Right renal cortex interstitium (tissue), 3 donors: Measurements from ENCODE around the gene OR13G1. TPM values are rescaled to one million over a fixed set of nuclear protein-coding genes. Genes with fewer than 3 reads are reported as not detected.
"Not testable (repeated sequence)": the region's sequence is repeated elsewhere in the genome, so short reads cannot be mapped to it uniquely, and the experiment has no call there.

ENCODE experiments used
- DNase-seq, 3 donors: peaks; one replicate each; pipeline ENCODE4 v3.0.0-alpha.2; 2013; ENCODE audit warnings: low read depth in 3 of 3, low spot score in 2 of 3
- polyA plus RNA-seq, 3 donors: library from polyadenylated mRNA; unstranded; fragments of 120-200 nt; gene quantifications; one replicate each; pipeline ENCODE4 v1.2.1, GENCODE V29; 2013; ENCODE audit not compliant: insufficient read length in 3 of 3

The OR13G1 gene, protein sequence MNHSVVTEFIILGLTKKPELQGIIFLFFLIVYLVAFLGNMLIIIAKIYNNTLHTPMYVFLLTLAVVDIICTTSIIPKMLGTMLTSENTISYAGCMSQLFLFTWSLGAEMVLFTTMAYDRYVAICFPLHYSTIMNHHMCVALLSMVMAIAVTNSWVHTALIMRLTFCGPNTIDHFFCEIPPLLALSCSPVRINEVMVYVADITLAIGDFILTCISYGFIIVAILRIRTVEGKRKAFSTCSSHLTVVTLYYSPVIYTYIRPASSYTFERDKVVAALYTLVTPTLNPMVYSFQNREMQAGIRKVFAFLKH
- polyA plus RNA-seq, result not detected

DNA sequence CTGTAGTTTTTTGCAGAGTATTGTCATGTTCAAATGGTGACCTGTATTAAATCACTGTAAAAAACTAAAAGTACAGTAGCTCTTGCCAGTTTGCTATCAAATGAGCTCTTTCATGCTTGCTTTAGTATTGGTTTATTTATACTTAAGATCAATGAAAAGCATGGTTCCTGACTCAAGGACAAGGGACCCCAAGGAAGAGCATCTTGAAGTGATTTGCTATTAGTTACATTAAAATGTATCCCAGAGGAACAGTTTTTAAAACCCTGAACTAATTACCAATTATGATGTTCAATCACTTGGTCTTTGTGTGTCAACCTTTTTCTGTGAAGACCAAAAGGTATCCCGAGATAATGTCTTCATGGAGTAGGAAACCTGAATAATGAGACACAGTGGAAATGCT, at the start of gene OR13G1:
Gene OR13G1 (minus strand): TSS at position 101 of the 400 bp plus-strand sequence. CDS start 6,698 bp downstream, outside the sequence.
- no peak for DNase-seq

- no peak for DNase-seq
Observed at GRCh38 chr1:247721222-247721621, 41.7 kb upstream of the OR13G1 start.

- no peak for DNase-seq
Observed at GRCh38 chr1:247716546-247716945, 37.0 kb upstream of the OR13G1 start, which contains the start of gene OR6F1. Gene OR6F1, minus strand, starts transcription at chr1:247716646. Its CDS starts 3,891 bp downstream, at chr1:247712755.

DNA sequence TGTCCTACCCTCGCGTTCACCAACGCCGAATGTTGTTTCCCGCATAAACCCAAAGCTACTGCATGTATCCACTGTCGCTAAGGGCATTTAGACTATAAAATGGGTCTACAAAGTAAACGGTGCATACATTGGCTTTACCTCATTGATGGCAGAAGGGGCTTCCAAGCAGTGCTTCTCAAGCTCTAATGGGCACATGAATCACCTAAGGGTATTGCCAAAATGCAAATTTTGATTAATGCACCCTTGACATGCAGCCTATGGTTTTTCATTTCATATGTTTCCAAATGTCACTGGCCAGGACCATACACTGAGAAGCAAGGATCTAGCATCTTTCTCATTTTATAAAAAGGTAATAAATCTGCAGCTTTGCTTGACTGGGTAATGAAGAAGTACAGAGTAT, 34.2 kb upstream of the OR13G1 start:
- no peak for DNase-seq

DNA sequence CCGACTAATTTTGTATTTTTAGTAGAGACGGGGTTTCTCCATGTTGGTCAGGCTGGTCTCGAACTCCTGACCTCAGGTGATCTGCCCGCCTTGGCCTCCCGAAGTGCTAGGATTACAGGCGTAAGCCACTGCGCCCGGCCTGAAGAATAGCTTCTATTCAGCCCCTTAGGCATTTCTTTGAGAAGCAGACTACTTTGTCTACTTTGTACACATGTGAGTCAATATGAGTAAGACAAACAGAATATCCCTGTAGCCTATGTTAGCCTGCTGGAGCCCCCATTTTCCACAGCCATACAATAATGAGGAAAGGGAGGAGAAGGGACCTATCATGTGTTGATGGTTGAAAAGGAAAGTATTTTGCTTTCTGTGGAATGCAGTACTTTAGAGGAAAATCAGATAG, 31.1 kb upstream of the OR13G1 start:
- not testable (repeated sequence) for DNase-seq

GRCh38 chr1:247701338-247701737, 21.8 kb upstream of the OR13G1 start:
- DNase-seq, result no peak

DNA sequence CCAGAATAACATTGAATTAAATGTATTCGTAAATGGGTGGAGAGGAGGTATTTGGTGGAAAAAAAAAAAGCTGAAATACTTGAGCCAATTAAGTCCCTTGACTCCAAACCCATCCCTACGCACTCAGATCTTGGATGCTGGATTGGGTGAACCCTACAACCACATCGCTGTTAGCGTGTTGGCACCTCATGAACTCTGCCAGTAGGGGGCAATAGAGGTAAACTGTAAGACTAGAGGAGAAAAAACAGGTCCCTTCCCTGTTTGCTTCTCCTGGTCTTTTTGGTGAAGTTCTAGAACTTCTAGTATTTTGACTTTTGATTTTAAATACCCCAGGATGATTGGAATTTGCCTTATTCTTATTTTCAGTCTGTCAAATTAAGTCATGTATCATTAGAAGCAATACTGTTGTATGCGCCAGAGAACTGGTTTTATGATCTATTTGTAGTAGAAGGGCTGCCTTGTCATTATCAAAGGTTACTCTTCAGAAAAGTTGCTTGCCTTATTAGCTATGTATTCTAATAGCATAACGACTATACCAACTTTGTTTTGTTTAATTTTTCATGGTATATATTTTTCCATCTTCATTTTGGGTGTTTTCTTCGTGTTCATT, 1.9 kb upstream of the OR13G1 start:
- DNase-seq, result peak; percentile 1 to 18 (median 5)

DNA sequence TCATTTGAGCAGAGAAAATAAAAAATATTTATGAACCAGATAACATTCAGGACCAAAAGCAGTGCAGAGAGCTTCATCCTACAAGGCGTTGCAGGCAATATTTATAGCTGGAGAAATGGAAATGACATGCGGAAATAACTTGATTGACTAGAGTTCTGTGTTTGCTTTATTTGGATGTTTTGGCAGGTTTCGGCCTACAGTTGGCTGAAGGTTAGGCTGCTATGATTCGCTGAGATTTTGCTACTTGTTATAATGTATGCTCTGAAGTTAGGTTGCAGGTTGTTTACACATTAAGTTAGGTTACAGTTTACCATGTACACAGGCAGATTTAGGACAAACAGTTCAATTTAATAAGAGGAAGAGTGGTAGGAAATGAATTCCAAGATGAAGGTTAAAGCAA, 632 bp upstream of the OR13G1 start:
- DNase-seq, result no peak

GRCh38 chr1:247669225-247669624, 10.3 kb downstream of the OR13G1 start:
- no peak for DNase-seq

DNA sequence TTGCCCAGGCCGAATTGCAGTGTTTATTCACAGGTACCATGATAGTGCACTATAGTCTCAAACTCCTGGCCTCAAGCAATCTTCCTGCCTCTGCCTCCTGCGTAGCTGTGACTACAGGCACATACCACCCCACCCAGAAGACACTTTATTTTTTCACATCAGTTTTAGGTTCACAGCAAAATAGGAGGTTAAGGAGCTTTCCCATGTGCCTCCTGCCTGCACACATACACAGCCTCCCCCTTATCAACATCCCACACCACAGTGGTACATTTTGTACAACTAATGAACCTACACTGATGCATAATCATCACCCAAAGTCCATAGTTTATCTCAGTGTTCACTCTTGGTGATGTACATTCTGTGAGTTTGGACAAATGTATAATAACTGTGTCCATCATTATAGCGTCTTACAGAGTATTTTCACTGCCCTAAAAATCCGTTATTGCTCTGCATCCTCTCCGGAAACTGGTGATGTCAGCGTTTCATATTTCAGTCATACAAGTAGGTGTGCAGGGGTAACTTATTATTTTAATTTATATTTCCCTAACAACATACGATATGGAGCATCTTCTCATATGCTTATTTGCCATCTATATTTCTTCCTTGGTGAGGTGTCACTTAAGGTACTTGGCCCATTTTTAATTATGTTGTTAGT, 23.2 kb downstream of the OR13G1 start:
- no peak for DNase-seq

DNA sequence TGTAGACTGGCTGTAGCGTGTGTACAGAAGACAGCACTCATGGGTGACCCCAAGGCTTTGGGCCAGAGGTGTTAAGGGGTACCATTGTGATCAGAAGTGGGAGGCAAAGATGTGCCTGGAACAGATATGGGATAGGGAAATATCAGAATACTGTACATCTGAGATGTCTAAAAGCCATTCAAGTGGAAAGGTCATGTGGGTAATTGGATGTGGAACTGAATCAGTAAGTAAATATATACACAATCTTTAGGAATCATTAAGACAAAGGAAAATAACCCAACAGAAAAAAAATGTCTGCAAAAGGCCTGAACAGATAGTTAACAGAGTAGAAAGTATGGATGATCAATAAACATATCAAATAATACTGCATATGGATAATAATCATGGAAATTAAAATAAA, 26.5 kb downstream of the OR13G1 start:
- DNase-seq, result no peak

DNA sequence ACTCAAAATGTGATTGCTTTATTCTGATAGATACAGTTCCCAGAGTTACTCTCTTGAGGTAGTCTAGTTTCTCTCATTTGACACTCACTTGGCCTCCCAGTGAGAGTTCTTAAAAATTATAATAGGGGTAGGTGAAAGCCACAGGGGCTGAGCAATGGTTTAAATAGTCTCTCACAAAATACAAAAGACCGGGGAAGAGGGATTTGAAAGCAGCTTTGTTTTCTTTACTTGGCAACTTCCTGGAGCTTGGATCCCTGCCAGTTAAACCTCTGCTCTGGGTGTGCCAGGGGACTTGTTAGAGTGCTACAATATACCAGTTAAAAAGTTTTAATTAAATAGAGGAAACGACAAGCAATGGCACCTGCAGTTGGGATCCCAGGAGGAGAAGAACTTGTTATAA, 31.7 kb downstream of the OR13G1 start:
- no peak for DNase-seq

DNA sequence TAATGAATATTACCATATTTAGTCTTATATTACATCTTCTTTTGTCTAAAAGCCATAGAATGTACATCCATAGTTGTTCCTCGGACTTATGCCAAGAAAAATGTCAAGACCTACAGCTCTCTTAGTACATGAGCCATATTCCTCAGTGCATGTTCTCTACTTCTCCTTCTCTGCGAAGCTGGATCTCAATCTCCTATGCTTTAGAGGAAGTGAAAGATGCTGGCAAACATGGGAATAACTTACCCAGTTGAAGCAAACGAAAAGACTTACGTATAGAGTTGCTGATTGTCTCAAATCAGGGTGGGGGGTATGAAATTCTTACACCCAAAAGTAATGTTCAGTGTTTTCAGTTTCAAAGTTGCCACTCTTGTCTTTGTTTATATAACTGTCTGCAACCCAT, 32.7 kb downstream of the OR13G1 start:
- no peak for DNase-seq

DNA sequence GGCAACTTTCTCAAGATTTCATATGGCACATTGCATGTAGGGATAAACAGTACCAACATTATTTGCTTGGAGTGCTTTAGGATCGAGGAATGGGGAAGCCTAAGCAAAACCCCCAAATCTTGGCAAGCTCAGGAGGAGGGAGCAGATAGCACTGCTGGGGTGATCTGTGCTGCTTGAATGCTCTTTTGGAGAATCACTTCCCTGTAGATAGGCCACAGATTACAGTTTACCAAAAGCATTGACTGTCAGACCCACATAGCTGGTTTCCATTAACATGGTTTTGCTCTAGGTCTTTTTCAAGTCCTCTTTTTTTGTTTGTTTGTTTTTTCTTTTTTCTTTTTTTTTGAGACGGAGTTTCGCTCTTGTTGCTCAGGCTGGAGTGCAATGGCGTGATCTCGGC, 36.8 kb downstream of the OR13G1 start:
- no peak for DNase-seq

- DNase-seq, result peak in 1 of 3 donors; percentile 52
Observed at GRCh38 chr1:247639381-247639981, 40.1 kb downstream of the OR13G1 start.

- DNase-seq, result no peak
Observed at GRCh38 chr1:247638781-247639180, 40.8 kb downstream of the OR13G1 start.

DNA sequence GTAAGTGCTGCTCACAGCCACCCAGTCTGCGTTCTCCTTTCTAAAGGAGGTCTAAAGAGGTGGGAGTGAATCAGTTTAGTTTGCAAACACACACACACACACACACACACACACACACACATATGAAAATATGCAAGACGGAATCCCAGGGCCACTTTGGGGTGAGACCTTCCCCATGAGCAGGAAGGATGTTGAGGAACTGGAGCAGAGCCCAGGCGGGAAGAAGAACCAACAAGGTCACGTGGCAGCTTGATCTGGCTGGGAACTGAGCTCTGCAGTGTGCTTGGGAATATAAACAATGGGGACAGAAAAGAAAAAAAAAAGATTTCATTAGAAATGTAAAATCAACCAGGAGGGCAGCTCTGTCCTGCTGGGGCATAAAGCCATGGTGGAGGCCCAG, 41.5 kb downstream of the OR13G1 start:
- DNase-seq, result no peak

GRCh38 chr1:247627951-247628350, 51.6 kb downstream of the OR13G1 start:
- DNase-seq, result no peak
